Left ventricle myocardium superior (tissue), 1 donor: Measurements from ENCODE around the gene CDK11B. TPM values are rescaled to one million over a fixed set of nuclear protein-coding genes. Genes with fewer than 3 reads are reported as not detected.

Source experiments
- ATAC-seq: fragments of 200-7000 bp; cut with Tn5 transposase; one replicate; pipeline ENCODE4 v1.9.1; 2020; ENCODE audit warnings: mild to moderate bottlenecking, moderate library complexity
- DNase-seq: peaks from one replicate; pipeline ENCODE4 v3.0.0-alpha.2; 2020
- intact Hi-C: fragments of 100-400 bp; cut with micrococcal nuclease; formaldehyde crosslinking; loops from one replicate; pipeline ENCODE4 v1.11.0; 2022
- total RNA-seq: library from RNA; stranded (reverse); fragmentation: NEBNext Ultra II Directional; extraction: Animal tissue kit (Norgen Biotek cat#: 25700); gene quantifications from one replicate; pipeline ENCODE4 v1.2.1, GENCODE V29; 2021
- donor health status: DM: no; HTN: yes; CAD: no; lungs with severe emphysema.

CDK11B gene
- total RNA-seq, 1 donor from 2014 or later: 26.1 TPM

DNA sequence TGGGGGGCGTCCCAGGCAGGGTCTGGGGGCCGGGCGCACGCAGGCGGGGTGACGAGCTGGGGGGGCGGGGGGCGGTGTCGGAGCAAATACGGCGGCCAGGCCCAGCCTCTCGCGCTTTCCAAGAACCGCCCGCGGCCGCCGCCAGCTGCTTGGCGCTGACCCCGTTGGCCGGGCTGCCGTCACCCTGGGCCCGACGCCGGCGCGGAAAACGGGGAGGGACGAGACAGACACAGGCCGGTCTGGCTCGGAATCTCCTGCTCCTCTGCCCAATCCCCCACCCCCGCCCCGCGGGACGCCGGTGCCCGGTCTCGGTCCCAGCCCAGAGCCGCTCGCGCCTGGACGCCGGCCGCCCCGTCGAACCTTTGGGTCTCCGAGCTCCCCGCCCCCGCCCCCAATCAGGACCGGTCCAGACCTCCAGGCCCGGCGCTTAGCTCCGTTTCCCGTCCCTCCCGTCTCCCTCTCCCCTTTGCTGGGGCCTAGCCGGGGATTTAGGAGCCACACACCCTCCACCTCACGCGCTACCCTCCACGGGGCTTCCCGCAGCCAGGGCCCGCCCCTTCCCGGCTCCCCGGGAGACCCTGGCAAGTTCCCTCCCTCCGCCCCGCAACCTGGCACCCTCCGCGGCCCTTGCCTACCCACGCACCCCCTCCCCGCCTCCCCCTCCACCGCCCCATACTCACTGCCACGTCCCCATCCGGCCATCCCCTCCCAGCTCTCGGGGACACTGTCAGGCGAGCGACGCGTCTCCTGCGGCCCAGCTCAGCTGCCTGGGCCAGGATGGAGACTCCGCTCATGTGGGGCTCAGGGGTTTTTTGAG lies 27.6 kb downstream of the CDK11B start:
- ATAC-seq (peak; percentile 60), DNase-seq (peak; percentile 87)
- intact Hi-C loops: no loop called here

DNA sequence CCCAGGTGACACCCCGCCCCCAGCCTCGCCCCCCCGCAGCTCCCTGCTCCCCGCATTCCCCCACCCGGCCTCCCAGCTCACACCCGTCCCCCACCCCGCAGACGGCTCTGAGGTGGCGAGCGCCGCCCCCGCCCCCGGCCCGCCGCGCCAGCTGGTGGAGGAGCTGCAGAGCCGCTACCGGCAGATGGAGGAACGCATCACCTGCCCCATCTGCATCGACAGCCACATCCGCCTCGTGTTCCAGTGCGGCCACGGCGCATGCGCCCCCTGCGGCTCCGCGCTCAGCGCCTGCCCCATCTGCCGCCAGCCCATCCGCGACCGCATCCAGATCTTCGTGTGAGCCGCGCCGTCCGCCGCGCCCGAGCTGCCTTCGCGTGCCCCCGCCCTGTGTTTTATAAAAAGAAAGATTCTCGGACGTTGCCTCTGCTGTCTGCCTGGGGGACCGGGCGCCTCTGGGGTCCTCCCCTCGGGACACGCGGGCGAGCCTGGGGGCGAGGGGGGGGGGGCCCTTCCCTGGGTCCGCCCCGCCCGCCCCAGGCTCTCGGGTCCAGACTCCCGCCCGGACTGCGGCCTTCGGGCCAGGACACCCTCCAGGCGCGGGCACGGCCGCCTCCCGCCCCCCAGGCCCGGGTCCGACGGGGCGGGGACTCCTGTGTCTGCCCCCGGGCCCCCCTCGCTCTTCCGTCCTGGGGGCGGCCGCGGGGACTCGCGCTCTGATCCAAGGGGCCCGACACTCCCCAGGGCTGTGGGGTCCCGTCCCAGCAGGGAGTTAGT lies 28.4 kb downstream of the CDK11B start:
- peak; percentile 86 for DNase-seq
- intact Hi-C loops: no loop called here
- ATAC-seq: peak; percentile 22

DNA sequence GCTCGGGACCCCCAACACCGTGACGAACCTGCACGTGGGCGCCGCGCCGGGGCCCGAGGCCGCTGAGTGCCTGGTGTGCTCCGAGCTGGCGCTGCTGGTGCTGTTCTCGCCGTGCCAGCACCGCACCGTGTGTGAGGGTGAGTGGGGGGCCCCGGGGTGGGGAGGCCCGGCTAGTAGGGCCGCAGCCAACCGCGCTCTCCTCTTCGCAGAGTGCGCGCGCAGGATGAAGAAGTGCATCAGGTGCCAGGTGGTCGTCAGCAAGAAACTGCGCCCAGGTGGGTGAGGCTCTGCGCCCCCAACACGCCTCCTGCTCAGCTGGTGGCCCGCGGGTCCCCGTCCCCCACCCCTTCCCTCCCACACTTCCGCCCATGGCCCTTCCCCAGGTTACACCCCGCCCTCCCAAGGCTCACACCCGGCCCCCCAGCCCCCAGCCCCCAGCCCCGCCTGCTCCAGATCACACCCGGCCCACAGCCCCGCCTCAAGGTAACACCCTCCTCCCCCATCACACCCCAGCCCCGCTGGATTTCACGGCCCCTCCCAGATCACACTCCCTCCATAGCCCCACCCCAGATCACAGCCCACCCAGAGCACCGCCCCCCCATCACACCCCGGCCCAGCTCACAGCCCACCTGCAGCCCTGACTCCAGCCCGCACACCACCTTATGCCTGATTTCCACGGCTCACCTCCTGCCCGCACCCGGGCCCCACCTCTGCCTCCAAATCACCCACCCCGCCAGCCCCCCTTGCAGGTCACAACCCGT lies 29.2 kb downstream of the CDK11B start:
- DNase-seq (peak; percentile 49), ATAC-seq (no peak)
- intact Hi-C loops: no loop called here

DNA sequence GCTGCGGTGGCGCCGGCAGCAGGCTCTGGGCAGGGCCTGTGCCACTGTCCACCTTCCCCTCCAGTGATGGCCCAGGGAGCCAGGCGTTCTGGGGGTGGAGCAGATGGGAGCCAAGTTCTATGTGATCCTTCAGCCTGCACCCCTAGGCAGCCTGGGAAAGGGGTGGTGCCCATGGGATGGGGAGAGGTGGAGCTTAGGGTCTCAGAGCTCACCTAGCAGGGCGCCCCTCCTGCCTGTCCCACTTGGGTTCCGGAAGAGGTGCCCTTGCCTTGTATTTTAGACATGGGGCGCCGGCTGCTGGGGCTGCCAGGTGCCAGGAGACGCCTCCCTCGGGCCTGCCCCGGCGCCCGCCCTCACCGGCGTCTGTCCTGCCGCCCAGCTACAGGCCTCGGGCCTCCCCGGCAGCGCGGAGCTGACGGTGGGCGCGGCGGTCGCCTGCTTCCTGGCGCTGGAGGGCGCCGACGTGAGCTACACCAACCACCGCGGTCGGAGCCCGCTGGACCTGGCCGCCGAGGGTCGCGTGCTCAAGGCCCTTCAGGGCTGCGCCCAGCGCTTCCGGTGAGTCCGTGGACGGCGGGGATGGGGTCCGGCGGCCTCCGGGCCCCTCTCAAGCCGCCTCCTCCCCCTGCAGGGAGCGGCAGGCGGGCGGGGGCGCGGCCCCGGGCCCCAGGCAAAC lies 29.9 kb downstream of the CDK11B start:
- intact Hi-C loops: no loop called here
- no peak for DNase-seq
- ATAC-seq: no peak

DNA sequence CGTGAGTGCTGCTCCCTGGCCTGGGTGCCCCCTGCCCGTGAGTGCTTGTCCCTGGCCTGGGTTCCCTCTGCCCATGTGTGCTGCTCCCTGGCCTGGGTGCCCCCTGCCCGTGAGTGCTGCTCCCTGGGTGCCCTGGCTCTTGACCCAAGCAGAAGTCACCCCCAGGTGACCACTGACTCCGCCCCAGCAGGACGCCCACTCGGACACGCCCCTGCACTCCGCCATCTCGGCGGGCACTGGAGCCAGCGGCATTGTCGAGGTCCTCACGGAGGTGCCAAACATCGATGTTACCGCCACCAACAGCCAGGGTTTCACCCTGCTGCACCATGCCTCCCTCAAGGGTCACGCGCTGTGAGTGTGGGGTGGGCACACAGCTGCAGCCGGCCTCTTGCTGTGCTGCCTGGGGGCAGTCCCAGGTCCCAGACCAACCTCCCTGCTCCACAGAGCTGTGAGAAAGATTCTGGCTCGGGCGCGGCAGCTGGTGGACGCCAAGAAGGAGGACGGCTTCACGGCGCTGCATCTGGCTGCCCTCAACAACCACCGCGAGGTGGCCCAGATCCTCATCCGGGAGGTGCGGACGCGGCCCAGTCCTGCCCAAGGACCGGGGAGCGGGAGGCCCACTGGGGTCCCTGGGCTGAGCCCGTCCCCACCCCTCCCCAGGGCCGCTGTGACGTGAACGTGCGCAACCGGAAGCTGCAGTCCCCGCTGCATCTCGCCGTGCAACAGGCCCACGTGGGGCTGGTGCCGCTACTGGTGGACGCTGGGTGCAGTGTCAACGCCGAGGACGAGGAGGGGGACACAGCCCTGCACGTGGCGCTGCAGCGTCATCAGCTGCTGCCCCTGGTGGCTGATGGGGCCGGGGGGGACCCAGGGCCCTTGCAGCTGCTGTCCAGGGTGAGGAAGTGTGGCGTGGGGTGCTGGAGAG lies 30.7 kb downstream of the CDK11B start:
- DNase-seq (peak; percentile 37), ATAC-seq (no peak)
- intact Hi-C loops: no loop called here

DNA sequence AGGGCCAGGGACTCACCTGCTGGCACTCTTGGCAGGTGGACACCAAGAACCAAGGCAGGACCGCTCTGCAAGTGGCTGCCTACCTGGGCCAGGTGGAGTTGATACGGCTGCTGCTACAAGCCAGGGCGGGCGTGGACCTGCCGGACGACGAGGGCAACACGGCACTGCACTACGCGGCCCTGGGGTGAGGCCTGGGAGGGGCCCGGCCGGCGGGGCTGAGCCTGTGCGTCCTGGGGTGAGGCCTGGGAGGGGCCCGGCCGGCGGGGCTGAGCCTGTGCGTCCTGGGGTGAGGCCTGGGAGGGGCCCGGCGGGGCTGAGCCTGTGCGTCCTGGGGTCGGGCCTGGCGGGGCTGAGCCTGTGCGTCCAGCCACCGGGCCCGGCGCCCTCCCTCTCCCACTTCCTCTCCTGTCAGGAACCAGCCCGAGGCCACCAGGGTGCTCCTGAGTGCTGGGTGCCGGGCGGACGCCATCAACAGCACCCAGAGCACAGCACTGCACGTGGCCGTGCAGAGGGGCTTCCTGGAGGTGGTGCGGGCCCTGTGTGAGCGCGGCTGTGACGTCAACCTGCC lies 31.5 kb downstream of the CDK11B start:
- DNase-seq (peak; percentile 29), ATAC-seq (no peak)
- intact Hi-C loops: no loop called here

DNA sequence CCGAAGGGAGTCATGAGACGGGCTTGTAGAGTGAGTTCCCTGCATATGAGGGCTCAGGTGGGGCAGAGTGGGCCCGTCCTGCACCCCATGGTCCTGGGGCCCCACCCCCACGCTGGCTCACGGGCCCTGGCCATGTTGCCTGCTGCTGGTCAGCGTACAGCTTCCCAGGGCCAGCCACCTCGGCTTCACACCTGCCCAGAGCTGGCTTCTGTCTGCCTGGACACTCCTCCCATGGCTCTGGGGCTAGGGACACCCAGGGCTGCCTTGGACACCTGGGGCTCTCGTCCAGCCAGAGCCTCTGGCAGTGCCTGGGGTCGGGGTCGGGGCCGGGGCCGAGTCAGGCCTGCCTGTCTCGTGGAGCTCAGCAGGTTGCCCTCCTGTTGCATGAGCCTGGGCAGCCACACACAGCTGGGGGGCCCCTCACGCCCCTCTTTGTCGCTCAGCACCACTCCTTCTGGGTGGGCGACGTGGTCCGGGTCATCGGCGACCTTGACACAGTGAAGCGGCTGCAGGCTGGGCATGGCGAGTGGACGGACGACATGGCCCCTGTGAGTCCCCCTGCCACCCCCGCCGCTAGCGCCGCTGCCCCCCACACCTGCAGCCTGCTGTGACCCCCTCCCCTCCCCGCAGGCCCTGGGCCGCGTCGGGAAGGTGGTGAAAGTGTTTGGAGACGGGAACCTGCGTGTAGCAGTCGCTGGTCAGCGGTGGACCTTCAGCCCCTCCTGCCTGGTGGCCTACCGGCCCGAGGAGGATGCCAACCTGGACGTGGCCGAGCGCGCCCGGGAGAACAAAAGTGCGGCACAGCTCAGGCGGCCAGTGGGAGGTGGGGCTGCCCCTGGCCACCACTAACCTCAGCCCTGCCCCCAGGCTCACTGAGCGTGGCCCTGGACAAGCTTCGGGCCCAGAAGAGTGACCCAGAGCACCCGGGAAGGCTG lies 32.3 kb downstream of the CDK11B start:
- ATAC-seq (no peak), DNase-seq (peak; percentile 36)
- intact Hi-C loops: no loop called here

DNA sequence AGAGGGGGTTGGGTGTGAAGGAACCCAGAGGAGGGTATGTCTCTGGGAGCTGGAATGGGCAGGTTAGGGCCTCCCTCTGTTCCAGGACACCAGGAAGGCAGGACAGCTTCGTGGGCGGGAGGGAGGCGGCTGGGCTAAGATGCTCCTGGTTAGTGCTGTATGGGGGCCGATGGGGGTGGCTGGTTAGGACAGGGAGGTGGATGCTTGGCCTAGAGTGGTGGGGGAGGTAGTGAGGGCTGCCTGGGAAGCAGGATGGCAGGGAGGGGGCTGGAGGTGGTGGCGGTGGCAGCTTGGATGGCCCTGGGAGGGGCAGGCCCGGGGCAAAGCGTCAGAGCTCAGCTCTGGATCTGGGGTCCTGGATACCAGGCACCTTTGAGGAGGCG lies 33.0 kb downstream of the CDK11B start:
- DNase-seq (peak; percentile 26), ATAC-seq (peak; percentile 4)
- intact Hi-C loops: no loop called here

DNA sequence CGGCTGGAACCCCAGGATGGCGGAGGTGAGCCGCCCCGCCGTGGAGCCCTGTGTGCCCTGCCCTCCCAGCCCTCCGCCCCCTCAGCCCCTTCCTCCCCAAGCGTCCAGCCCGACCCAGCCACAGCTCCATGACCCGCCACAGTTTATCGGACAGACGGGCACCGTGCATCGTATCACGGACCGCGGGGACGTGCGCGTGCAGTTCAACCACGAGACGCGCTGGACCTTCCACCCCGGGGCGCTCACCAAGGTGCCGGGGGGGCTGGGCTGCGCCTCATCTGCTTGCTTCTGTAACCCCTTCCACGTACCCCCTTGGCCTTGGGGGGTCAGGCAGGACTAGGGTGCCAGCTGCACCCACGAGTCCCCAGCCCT lies 33.4 kb downstream of the CDK11B start:
- ATAC-seq: peak; percentile 0
- intact Hi-C loops: no loop called here
- no peak for DNase-seq

DNA sequence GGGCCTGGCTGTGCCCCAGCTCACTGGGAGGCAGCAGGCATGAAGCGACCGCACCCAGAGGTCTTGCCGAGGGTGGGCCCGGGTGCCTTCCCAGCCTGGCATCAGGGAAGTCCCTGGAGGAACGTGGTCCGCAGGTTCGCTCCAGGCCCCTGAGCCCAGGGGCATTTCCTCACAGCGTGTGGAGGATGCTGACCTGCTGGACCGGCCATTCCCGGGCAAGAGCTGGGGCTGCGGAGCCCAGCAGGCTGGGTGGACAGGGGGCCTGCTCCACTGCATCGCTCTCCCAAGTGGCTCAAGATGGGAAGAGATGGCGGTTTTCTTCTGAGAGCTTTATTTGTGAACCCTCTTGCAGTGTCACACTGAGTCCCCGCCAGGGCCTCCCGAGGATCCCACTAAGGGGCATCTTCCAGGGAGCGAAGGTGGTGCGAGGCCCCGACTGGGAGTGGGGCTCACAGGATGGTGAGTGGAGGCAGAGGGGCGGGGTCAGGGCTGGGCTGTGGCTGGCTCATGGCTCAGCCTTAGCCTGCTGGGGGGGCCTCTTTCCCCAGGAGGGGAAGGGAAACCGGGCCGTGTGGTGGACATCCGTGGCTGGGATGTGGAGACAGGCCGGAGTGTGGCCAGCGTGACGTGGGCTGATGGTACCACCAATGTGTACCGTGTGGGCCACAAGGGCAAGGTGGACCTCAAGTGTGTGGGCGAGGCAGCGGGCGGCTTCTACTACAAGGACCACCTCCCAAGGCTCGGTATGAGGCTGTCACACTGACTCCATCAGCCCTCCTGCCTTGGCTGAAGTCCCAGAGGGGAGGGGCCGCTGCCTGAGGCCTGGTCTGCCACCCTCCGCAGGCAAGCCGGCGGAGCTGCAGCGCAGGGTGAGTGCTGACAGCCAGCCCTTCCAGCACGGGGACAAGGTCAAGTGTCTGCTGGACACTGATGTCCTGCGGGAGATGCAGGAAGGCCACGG lies 34.1 kb downstream of the CDK11B start:
- ATAC-seq: peak; percentile 67
- intact Hi-C loops: no loop called here
- DNase-seq: peak; percentile 87

DNA sequence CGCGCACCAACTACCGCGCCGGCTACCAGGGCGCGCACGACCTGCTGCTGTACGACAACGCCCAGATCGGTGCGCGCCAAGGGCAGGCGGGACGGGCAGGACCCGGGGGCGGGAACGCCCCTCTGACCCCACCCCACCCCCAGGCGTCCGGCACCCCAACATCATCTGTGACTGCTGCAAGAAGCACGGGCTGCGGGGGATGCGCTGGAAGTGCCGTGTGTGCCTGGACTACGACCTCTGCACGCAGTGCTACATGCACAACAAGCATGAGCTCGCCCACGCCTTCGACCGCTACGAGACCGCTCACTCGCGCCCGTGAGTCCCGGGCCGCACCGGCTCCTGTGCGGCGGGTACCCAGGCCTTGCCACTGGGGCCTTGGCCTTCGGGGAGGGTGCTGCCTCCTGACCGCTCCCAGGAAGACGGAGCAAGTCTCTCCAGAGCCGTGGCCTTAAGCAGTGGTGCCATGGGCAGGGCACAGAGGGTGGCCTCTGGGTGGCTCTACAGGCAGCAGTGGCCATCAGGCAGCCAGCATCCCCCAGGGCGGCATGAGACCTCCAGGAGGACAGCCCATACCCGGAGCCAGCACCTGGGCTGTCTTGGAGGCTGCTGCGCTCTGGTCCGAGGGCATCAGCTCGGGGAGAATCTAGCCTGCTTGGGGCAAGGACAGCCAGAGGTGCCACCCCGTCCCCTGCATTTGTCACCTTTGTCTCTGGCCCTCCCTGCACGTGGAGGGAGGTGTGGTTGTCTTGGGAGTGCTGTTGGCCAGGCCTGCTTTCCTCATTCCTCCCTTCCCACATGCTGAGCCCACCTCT lies 35.0 kb downstream of the CDK11B start:
- intact Hi-C loops: no loop called here
- peak; percentile 31 for DNase-seq

DNA sequence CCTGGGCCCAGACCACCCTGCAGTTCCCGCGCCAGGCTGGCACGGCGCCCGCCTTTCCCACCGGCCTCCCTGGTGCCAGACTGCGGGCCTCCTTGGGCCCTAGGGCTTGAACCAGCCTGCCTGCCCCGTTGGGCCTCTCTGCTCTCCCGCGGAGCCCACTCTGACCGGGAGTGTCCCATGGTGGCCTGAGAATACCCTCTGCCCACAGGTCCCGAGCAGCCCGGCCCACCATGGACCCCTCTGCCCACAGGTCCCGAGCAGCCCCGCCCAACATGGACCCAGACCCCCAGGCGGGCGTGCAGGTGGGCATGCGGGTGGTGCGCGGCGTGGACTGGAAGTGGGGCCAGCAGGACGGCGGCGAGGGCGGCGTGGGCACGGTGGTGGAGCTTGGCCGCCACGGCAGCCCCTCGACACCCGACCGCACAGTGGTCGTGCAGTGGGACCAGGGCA lies 35.6 kb downstream of the CDK11B start:
- intact Hi-C loops: no loop called here
- DNase-seq (peak; percentile 32), ATAC-seq (no peak)

More for the DNA sequence above, 35.0 kb downstream of the CDK11B start:
- no peak for ATAC-seq

DNA sequence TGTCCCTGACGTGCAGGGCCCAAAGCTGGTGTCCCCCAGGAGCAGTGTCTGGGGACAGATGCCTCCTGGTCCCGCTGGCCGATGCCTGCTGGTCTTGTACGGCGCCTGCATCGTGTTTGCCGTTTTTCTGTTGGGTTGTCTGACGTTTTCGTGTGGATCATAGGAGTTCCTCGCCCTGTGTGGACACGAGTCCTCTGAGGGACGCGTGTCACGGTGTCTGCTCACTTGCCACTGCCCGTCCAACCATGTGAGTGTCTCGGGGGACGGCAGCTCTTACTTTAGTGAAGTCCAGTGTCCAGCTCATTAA lies 36.1 kb downstream of the CDK11B start:
- intact Hi-C loops: no loop called here
- ATAC-seq: no peak
- DNase-seq: peak; percentile 20

DNA sequence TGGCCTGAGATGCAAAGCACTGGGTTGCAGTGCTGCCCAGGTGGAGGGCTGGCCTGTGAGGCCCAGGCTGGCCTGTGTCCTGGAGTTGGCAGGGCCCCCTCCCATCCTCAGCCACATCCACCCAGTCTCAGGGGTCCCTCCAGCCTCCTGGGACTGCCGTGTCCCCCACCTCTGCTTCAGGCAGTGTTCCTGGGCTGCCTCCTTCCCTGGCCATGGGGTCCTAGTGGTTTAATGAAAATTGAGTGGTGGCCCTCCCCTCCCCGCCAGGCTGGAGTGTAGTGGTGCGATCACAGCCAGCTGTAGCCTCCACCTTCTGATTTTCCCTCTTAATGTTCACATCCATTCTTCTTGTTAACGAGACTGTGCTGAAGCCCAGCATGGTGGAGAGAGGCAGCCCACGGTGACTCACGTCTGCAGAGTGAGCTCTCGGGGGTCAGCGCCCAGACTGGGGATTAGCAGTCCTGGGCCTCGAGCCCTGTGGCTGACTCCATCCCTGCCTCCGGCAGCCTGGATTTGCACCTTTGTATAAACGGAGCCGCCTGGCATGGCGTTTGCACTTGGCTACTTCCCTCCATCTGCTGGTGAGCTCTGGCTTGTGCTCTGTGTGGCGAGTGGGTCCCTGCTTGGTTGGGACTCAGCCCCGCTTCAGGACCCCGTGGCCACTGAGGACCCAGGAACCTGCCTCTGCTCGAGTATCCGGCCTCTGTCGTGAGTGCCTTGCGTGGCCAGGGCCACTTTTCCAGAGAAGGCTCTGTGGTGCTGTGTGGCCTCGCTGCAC lies 36.6 kb downstream of the CDK11B start:
- no peak for ATAC-seq
- DNase-seq: peak; percentile 37
- intact Hi-C loops: no loop called here
